ENCODE data around the gene POLR2L. TPM values are rescaled to one million over a fixed set of nuclear protein-coding genes. Genes with fewer than 3 reads are reported as not detected.

POLR2L gene
- total and polyA plus RNA-seq, 2 donors (not counting 1 experiment from before 2014, with no cell fraction given): 44.4 to 80.8 TPM

DNA sequence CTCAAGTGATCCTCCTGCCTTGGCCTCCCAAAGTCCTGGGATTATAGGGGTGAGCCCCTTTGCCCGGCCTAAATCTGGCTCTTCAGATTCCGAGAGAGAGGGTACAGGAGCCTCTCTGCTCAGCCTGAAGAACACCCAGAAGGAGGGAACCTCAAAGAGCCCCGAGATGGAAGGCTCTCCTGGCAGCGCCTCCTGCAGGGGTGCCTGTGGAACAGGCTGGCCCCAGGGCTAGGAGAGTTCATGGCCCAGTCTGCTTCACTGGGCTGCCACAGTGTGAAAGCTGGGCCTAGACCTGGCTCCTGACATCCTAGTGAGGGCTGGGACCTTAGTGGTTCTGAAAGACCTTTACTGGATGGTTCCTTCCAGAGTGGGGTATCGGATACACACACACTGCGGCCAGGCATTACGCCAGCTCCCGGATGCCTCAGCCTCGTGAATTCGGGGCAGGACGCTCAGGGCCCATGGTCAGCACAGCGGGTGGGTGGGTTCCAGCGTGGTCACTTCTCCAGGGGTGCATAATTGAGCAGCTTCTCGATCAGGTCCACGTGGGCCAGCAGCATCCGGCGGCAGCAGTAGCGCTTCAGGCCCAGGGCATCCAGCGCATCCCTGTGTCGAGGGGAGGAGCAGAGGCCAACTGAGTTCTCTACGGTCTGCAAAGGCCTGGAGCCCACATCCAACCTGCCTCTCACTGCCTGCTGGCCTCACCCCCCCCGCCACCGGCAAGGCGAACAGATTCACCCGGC is 2.3 kb downstream of the POLR2L start:
- Histone ChIP-seq H2AFZ (ENCODE audit: insufficient read depth, low read depth, low read length, poor library complexity, severe bottlenecking) (no peak overlapping the region), H3K27ac (ENCODE audit: low read length in 2 of 2) (no peak overlapping the region), H3K27me3 (replicated peaks in 1 of 4; ENCODE audit: control extremely low read depth in 1 of 4, control insufficient read depth in 3 of 4, insufficient read depth in 4 of 4, low read length in 3 of 4) (peaks cover 0 to 21% (median 7%) of the 10 kb centered on the region in 4 experiments), H3K79me2 (ENCODE audit: control insufficient read depth, insufficient read depth, low read length) (peaks cover 20% of the 10 kb centered on the region), H3K4me1 (ENCODE audit: control insufficient read depth in 2 of 2, insufficient read depth in 2 of 2, low read length in 2 of 2) (peaks cover 26 to 37% of the 10 kb centered on the region in 2 donors), H3K4me2 (replicated peaks; ENCODE audit: low read depth, low read length, poor library complexity, severe bottlenecking) (no peak overlapping the region), H3K9ac (ENCODE audit: low read length) (no peak overlapping the region), H4K20me1 (ENCODE audit: control insufficient read depth, insufficient read depth, low read length, poor library complexity, severe bottlenecking) (peaks cover 48% of the 10 kb centered on the region), H3K36me3 (replicated peaks in 1 of 2; ENCODE audit: control extremely low read depth in 1 of 2, control insufficient read depth in 1 of 2, extremely low read depth in 1 of 2, insufficient read depth in 2 of 2, low read length in 1 of 2) (peaks cover 0 to 19% of the 10 kb centered on the region in 2 experiments), H3K9me3 (ENCODE audit: control extremely low read depth in 1 of 3, control insufficient read depth in 2 of 3, insufficient read depth in 1 of 3, low read length in 2 of 3) (no peaks in the 10 kb centered on the region), H3K4me3 (ENCODE audit: control extremely low read depth in 1 of 5, extremely low read depth in 1 of 5, insufficient read depth in 1 of 5, low read depth in 2 of 5, low read length in 4 of 5) (no peak overlapping the region)
- ChIA-PET CTCF (no interaction called here), POLR2A (interaction anchor here (0.7 to 5.2 kb wide), 2 partner anchors 15 to 21 kb away, joined by 4 to 29 read pairs; partner anchors contain the start of gene PNPLA2)
- no peak for ATAC-seq (ENCODE audit: low read depth)
- Mint-ChIP-seq H3K9me3 (ENCODE audit: insufficient read depth) (no peaks in the 10 kb centered on the region), H3K4me3 (peak overlapping the region; percentile 72), H3K27me3 (no peaks in the 10 kb centered on the region), H3K4me1 (peaks cover 27% of the 10 kb centered on the region), H3K27ac (peak overlapping the region; percentile 37)
- TF ChIP-seq CTCF (IDR thresholded peaks at IDR 0.05): no peak
- no peak for TF ChIP-seq EZH2 (IDR thresholded peaks at IDR 0.05; ENCODE audit: borderline replicate concordance, insufficient read depth, low read depth, low read length, poor library complexity, severe bottlenecking)
- no peak for DNase-seq
- intact Hi-C loops (cut with micrococcal nuclease): loop anchor here (5.0 kb wide), 1 partner anchor 1012 kb away; the partner anchor contains the start of gene LSP1
- WGBS (ENCODE audit: insufficient coverage): 96% methylated on average over 20 of the region's 25 CpGs

DNA sequence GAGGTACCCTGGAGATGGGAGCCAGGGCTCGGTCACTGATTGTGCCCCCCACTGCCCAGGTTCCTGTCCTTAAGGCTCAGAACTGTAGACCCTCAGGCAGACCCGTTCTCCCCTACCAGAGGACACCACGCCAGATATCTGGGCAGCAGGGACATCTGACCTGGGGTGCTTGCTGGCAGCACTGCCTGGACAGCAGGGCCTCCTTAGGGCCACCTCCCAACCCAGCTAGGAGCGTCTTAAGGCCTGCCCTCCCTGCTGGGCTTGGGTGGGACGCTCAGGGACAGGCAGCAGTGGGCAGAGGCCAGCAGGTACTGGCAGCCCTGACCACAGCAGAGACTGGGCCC is 3.1 kb downstream of the POLR2L start:
- Histone ChIP-seq H3K9me3 (ENCODE audit: control extremely low read depth in 1 of 3, control insufficient read depth in 2 of 3, insufficient read depth in 1 of 3, low read length in 2 of 3) (no peaks in the 10 kb centered on the region), H3K79me2 (ENCODE audit: control insufficient read depth, insufficient read depth, low read length) (peaks cover 20% of the 10 kb centered on the region), H3K27me3 (replicated peaks in 1 of 4; ENCODE audit: control extremely low read depth in 1 of 4, control insufficient read depth in 3 of 4, insufficient read depth in 4 of 4, low read length in 3 of 4) (peaks cover 0 to 22% (median 7%) of the 10 kb centered on the region in 4 experiments), H3K36me3 (replicated peaks in 1 of 2; ENCODE audit: control extremely low read depth in 1 of 2, control insufficient read depth in 1 of 2, extremely low read depth in 1 of 2, insufficient read depth in 2 of 2, low read length in 1 of 2) (peaks cover 0 to 19% of the 10 kb centered on the region in 2 experiments), H3K9ac (ENCODE audit: low read length) (no peak overlapping the region), H3K4me2 (replicated peaks; ENCODE audit: low read depth, low read length, poor library complexity, severe bottlenecking) (no peak overlapping the region), H3K27ac (ENCODE audit: low read length in 2 of 2) (no peak overlapping the region), H2AFZ (ENCODE audit: insufficient read depth, low read depth, low read length, poor library complexity, severe bottlenecking) (no peak overlapping the region), H3K4me1 (ENCODE audit: control insufficient read depth in 2 of 2, insufficient read depth in 2 of 2, low read length in 2 of 2) (peaks cover 20 to 35% of the 10 kb centered on the region in 2 donors), H4K20me1 (ENCODE audit: control insufficient read depth, insufficient read depth, low read length, poor library complexity, severe bottlenecking) (peaks cover 53% of the 10 kb centered on the region), H3K4me3 (ENCODE audit: control extremely low read depth in 1 of 5, extremely low read depth in 1 of 5, insufficient read depth in 1 of 5, low read depth in 2 of 5, low read length in 4 of 5) (no peak overlapping the region)
- H3K27ac Mint-ChIP-seq: no peak overlapping the region
- TF ChIP-seq CTCF (IDR thresholded peaks at IDR 0.05): no peak
- TF ChIP-seq EZH2 (IDR thresholded peaks at IDR 0.05; ENCODE audit: borderline replicate concordance, insufficient read depth, low read depth, low read length, poor library complexity, severe bottlenecking): no peak
- H3K4me1 Mint-ChIP-seq: peaks cover 22% of the 10 kb centered on the region
- no peaks in the 10 kb centered on the region for H3K9me3 Mint-ChIP-seq (ENCODE audit: insufficient read depth)
- ChIA-PET POLR2A (interaction anchor here (5.2 kb wide), 1 partner anchor 20 kb away, joined by 29 read pairs; the partner anchor contains the start of gene PNPLA2), CTCF (no interaction called here)
- intact Hi-C loops (cut with micrococcal nuclease): no loop called here
- WGBS (ENCODE audit: insufficient coverage): 95% methylated on average over 5 of the region's 5 CpGs
- H3K4me3 Mint-ChIP-seq: no peak overlapping the region
- no peaks in the 10 kb centered on the region for H3K27me3 Mint-ChIP-seq
- no peak for ATAC-seq (ENCODE audit: low read depth)
- no peak for DNase-seq
